Midbrain (tissue), 1 donor: ENCODE measurements around the gene KRT9.
A peak's percentile ranks its signal among the peaks of the same experiment; 100 is the strongest.
"Not testable (repeated sequence)": the region's sequence is repeated elsewhere in the genome, so short reads cannot be mapped to it uniquely, and the experiment has no call there.

Experiments
- DNase-seq: peaks from one replicate; lab custom pipeline; 2025; lab: John Stamatoyannopoulos, UW

KRT9 gene

DNA sequence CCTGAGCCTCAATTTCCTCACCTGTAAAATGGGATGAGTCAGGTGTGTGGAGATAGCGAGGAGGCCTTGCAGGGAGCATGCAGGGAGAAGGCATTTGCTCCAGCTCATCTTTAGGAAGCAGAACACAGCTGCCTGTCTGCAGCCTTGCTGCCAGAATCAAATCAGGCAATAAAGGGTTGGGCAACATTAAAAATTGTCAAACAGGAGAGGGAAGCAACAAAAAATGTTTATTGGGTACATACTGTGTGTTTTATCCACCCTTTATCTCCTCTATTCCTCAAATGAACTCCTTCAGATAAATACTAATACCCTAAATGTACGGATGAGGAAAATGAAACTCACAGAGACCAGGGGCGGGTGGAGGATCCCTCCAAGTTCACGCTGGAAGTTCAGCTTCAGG is 28.5 kb upstream of the KRT9 start:
- DNase-seq = no peak

DNA sequence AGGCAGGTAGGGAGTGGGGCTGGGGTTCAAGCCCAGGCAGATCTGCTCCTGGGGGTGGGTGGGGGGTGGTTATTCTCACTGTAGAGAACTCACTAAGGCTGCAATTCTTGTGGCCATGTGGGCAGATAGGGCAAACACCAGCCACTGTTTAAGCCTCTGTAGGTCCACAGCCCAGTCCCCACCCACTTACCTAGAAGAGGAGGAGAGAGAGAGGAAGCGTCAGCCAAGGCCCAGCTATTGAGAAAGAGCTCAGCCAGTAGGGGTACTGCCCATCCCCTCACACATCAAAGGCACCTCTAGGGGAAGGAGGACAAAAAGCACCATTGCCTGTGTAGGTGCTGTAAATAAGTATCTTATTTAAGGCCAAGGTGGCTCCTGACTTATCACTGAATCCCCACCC is 27.8 kb upstream of the KRT9 start:
- DNase-seq = no peak

DNA sequence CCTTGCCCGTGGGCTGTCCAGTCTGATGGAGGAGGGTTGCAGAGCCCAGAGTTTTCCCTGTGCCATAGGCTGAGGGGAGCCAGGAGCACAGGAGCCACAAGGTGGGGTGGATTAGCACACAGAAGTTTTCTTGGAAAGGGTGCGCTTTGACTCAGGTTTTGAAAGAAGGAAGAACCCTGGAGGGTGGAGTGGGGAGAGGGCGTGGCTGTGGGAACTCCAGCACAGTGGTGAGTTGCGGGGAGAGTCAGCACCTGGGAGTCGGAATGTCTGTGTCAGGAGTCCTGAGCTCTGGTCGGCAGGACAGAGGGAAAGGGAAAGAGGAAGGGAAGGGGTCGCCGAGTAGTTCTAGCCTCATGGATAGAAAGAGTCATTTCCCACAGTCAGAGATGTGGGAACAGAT is 23.7 kb upstream of the KRT9 start:
- no peak for DNase-seq

DNA sequence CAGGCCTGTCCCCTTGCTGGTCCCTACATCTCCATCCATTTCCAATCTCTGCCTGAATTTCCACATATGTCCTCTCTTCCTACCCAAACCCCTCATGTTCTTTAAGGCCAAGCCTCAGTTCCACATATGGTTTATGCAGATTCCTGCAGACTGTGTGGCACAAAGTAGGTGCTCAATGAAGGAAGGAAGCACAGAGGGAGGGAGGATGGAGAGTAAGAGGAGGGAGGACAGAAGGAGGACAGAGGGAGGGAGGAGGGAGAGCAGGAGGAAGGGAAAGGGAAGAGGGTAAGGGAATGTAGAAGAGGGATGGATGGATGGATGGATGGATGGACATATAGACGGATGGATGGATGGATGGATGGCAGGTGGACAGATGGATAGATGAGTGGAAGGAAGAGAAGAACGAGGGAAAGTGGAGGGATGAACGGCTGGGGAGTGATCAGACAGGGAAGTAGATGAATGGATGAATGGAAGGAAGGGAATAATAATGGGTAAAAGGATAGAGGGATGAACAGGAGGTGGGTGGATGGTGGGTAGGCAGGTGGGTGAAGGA is 22.6 kb upstream of the KRT9 start:
- DNase-seq = no peak

DNA sequence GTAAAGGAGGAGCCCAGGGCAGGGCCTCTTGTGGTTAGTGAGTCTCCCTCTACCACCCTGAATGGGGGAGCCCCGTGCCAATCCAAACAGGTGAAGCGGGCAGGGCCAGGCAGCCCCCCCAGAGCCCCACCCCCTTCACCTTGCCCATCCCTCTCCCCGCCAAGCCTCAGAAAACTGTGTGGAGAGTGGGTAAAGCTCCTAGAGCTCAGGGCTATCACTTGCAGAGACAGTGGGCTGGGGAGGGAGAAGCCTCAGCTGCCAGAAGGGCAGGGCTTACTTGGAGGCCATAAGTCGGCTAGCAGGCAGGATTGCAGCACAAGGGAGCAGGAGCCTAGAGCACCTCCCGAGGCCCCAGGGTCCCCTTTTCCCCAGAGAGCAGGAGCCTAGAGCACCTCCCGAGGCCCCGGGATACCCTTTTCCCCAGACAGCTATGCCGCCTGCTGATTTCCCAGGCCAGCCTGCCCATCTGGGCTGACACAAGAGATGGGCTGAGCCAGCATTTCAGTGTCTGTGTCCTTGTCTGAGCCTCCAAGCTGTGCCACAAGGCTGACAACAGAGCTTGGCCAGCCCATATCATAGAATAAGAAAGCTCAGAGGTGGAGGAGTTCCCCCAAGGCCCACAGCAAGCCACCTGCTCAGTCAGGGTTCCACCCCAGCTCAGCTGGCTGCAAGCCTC is 21.6 kb upstream of the KRT9 start:
- no peak for DNase-seq

DNA sequence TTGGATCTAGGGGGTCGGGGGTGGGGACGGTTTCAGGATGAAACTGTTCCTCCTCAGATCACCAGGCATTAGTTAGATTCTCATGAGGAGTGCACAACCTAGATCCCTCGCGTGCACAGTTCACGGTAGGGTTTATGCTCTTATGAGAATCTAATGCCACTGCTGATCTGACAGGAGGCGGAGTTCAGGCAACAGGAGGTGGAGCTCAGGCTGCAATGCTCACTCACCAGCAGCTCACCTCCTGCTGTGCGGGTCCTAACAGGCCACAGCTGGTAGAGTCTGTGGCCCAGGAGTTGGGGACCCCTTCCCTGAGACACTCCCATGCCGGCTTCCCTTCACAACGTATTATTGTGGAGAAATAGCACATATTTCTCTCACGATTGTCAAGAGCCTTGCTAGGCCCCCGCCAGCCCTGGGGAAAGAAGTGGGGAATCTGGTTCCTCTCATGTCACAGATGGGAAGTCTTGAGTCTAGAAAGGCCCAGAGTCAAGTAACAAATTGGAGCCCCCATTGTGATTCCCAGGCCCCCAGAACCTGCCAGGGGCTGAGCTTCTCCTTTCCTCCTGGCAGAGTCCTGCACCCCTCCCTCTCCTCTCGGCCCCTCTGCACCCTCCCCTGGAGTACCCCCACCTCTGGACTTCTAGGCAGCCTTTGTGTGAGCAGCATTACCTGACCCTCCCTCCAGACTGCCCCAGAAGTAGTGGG is 20.9 kb upstream of the KRT9 start:
- DNase-seq = no peak

DNA sequence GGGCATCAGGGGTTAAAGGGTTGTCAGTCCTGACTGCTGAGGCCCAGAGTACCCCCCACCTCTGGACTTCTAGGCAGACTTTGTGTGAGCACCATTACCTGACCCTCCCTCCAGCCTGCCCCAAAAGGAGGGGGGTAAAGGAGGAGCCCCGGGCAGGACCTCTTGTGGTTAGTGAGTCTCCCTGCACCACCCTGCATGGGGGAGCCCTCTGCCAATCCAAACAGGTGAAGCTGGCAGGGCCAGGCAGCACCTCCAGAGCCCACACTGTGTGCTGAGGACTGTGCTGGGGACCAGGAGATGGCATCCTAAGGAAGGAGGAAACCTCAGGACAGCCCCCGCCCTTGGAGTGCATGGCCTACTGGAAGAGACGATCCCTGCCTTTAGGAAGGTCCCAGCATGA is 17.4 kb upstream of the KRT9 start:
- no peak for DNase-seq

DNA sequence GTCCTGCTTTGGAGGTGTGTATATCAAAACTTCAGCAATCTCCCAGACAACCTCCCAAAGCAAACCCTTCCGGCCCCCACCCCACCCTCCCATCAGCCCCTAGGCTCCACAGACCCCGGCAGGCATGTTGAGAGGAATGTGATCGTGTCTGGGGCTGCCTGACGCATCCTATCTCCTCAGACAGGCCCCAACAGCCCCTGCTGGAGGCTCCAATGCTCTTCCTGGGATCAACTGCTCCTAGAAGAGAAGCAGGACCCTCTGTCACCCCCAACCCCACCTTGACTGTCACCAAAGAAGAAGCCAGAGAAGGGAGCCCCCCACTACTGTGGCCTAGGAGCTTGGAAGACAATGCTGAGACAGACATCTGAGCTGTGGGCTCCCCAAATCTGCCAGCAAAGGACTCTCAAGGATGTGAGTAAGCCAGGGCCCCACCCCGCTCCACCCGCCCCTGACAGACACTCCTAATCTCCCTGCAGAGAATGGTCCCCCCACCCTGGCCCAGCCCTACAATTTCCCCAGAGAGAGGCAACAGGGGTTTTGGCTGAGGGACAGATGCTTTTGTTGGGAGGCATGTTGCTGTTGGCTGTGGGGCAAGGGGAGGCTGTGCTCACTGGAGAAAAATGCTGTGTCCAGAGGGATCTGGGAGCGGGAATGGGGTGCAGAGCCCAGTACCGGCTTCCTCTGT is 16.4 kb upstream of the KRT9 start:
- DNase-seq = no peak

DNA sequence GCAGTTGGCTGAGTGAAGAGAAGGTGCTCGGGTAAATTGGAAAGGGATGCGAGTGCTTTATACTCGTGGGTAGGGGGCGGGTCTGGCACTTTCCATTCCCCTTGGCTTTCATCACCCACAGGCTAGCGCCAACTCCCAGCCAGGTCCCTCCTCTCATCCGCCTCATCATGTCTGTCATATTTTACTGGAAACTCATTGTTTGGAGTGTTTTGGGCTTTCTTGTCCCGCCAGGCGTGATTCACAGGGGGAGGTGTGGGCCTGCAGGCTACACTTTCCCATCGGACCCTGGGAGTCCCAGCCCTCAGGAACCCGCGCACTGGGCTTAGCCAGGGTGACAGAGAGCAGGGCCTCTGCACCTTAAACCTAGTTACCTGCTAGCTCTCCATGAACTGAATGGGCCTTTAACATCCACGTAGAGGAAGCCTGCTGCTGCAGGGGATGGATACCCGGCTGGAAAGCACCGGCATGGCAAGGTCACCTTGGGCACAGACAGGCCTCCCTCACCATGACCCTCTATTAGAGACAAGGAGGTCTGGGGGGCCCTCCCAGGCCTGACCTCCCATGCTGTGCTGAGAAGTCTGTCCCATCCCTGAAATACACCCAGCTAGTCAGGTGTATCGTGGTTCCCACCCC is 15.1 kb upstream of the KRT9 start, which contains the start of gene KRT14:
KRT14 (minus strand) TSS at position 33 of the 633 bp plus-strand sequence. CDS start 61 bp downstream, outside the sequence.
- DNase-seq = no peak

DNA sequence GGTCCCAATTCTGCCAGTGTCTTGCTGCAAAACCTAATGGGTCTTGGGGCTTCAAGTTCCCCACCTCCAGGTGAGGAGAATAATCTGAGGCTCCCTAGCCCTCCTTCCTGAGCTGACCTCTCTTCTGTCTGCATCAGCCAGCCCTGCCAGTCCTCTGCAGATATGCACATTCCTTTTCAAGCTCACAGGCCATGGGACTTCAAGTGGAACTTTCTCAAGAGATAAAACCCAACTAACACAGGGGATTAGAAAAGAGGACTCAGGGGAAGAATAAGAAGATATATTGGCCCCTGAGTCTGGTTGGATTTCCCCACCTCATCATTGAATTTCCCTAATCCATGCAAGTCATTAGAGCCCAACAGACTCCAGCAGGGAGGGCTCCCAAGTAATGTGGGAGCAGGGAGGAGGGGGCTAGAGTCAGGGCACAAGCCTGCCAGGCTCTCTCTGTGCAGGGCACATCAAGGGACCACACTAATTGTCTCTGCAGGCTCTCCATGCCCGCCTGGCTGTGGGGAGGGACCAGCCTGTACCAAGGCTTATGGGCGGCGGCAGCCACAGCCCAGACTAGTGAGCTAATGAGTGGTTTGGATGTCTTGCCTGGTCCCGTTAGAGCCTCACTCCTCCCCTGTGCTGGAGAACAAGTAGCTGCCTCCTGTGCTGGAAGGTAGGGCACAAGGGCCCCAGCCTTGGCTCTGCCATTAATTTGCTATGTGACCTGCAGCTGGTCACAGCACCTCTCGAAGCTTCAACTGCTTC is 13.6 kb upstream of the KRT9 start:
- no peak for DNase-seq

DNA sequence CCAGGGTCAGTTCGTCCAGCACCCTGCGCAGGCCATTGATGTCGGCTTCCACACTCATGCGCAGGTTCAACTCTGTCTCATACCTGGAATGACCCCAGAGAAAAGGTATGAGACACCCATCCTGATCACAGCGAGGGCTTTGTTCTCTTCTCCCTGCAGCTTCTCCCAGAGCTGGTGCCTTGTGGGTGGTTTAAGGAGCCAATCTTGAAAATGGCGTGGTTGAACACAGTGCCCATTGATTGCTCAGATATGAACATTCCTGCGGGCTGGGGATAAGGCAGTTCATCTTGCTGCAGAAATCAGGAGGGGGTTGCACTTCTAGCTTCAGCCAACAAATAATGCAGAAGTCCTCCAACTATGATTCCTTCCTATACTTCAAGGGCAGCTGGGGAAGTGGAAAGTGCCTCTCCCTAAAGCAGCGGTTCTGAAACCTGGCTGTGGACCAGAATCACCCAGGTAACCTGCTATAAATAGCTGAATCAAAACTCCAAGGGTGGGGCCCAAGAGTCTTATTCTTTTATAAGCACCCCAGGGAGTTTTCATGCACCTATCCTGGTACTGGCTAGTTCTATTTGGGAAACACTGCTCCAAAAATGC is 12.6 kb upstream of the KRT9 start:
- DNase-seq = not testable (repeated sequence)

DNA sequence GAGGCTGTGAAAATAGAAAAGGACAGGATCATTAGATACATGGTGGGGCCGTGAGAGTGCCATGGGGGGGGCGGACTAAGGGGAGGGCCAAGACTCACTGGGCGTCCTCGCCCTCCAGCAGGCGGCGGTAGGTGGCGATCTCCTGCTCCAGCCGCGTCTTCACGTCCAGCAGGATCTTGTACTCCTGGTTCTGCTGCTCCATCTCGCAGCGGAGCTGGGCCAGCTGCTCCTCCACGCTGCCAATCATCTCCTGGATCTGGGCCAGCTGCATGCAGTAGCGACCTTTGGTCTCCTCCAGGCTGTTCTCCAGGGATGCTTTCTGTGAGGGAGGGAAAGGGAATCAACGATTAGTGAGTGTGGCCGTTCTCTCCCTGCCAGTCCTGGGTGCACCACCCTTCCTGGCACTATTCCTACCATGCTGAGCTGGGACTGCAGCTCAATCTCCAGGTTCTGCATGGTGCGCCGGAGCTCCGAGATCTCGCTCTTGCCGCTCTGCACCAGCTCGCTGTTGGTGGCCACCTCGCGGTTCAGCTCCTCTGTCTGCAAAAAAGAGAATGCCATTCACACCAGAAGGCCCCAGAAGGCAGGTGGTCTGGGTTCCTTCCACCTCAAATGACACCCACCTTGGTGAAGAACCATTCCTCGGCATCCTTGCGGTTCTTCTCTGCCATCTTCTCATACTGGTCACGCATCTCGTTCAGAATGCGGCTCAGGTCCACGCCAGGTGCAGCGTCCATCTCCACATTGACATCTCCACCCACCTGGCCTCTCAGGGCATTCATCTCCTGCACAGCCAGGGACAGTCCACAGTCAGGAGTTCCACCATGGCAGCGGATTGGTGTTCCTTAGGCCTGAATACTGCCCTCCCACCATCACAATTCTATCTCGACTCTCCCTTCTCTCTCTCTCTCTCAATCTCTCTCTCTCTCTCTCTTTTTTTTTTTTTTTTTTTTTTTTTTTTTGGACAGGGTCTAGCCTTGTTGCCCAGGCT is 11.6 kb upstream of the KRT9 start:
- DNase-seq = no peak

DNA sequence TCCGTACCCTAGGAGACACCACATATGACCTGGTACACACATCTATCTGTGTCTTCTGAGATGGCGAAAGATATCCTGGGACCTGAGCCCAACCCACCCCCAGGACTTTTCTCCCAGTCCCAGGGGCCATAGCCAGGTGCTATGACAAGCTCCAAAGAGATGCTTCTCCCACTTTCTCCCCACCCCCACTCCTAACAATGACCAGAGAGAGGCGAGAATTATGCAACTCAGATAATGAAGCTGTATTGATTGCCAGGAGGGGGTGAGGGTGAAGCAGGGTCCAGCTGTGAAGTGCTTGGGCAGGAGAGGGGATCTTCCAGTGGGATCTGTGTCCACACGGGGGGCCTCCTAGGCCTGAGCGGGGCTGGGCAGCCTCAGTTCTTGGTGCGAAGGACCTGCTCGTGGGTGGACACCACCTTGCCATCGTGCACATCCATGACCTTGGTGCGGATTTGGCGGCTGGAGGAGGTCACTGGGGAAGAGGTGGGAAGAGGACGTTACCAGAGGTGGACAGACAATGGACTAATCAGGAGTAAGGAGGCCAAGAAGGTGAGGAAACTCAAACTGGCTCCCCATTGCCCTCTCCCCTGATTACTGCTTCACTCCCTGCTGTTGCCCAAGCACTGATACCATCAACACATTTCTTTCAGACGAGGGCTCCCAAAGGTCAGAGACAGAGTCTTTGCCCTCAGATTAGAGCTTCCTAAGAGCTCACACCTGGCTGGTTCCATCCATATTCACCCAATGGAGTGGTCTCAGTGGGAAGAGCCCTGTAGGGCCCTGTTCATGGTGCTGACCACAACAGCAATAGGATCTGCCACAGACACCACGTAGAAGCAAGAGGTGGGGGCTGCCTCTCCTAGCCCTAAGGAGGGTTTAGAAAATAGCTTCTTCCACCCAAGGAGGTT is 10.5 kb upstream of the KRT9 start:
- DNase-seq = not testable (repeated sequence)

DNA sequence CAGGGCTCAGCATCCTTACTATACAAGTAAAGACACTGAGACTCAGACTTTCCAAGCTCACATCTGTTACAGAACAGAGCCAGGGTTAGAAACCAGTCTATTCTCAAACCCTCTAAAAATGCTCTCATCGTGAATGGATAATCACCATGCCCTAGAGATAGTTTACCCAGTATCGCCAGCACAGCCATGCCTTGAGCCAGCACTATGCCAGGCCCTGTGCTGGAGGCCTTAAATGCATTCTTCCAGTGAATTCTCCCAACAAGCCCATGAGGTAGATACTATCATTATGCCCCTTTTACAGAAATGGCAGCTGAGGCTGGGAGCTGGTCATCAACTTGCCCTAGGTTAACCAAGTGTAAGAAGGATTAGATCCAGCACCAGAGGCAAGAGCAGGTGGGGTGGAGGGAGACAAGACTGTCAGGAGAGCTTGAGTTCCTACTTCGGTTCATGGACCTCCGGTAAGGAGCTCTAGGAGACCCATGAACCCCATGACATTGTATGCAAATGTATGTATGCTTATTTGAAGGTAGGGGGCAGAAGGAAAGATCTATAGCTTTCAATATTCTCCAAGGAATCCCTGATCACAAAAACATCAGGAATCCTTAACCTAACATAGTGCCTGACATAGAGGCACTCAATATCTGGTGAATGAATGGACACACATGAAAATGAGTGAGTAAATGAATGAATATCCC is 9.7 kb upstream of the KRT9 start:
- DNase-seq = no peak

DNA sequence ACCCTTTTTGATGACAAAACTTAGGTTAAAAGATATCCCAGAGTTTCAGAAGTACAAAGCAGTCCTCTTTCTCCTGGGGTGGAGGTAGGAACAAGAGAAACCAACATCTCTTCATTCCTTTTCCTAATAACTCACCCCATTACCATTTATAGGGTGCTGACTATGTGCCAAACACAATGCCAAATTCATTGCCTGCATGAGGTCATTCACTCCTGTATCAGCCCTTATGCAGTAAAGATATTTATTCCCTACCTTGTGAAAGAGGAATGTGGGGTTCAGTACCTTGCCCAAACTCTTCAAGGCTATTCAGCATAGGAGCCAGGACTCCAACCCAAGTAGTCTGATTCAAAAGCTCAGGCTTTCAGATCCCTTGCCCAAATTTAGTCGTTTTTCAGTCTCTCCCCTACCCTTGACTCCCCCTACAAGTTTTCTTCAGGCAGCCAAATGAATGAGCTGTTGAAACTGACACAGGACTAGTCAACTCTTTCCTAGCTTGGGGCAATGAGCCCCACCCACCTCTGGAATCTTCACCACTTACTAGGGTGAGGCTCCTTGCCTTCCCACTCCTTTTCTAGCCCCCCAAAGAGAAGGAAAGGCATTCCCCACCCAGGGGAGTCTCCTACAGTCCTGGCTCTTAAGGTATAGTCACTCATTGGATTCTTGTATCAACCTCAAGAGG is 9.0 kb upstream of the KRT9 start:
- DNase-seq = no peak

DNA sequence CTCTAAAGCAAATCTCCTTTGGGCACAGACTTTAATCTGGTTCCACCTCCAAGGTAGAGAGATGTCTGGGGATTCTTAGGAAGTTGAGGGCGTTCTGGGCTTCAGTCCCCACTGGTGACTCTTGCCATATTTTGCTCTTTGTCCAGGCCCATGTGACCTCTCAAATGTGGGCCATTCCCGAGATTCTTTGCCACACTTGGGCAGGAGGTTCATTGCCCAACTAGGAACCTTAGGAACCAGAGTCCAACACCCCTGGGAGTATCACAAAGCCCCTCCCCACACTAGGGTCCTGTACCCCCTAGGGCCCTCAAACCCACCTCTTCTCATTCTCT is 8.4 kb upstream of the KRT9 start:
- no peak for DNase-seq

DNA sequence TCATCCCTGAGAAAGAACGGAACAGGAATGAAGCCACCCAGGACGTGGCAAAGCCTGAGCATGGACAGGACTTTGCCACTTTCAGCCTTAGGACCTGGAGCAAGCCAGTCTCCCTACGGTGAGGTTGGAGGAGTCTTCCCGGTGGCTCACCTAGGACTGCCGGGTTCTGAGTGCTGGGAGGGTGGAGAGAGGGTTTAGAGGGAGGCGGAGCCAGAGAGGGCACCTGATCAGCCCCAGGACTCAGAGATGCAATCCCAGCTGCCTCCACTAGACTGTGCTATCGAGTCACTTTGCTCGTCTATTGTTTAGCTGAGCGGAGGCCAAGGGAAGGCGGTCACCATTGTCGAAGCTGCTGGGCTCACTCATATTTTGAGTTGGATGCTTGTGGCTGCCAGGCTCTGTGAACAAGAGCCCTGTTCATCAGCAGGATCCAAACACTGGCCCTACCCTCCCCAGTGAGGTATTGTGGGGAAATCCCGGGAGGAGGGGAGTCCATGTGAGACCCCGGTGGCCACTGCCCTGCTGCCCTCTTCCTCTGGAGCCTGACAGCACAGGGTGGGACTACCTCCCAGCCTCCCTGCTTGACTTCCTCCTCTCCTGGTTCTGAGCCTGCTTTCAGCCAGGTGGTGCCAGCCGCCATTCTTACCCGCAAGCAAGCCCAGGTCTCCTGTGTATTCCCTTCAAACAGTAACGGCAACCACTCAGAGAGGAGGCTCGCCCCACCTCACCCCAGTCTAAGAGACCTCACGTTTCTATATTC is 7.8 kb upstream of the KRT9 start:
- peak; percentile 18 for DNase-seq
